SK-N-SH (cell line): ENCODE results near the gene PRR33. TPM values are rescaled to one million over a fixed set of nuclear protein-coding genes. Genes with fewer than 3 reads are reported as not detected.

Source experiments
- CTCF ChIA-PET: fragments of 300-600, 350-600 bp; formaldehyde crosslinking; extraction: SDS; loops from one replicate; lab custom pipeline; 2021; lab: Yijun Ruan, JAX
- POLR2A ChIA-PET: fragments of 350-600 bp; sonication (Branson Sonifier 250); formaldehyde crosslinking; extraction: SDS; loops from one replicate; lab custom pipeline; 2020; ENCODE audit warnings: antibody characterized with exemption, inconsistent platforms; lab: Yijun Ruan, JAX
- DNase-seq: peaks from one replicate; pipeline ENCODE4 v3.0.0; 2012
- H2AFZ ChIP-seq: fragments of 200-600 bp; sonication (generic); 2 replicates; pipeline ENCODE4 v1.8.1; 2016; ENCODE audit warnings: antibody characterized with exemption, mild to moderate bottlenecking, low read depth
- H3F3A ChIP-seq: fragments of 200-600 bp; sonication (generic); replicated peaks from 2 replicates; pipeline ENCODE3; 2016; ENCODE audit warnings: antibody characterized with exemption, mild to moderate bottlenecking; ENCODE audit not compliant: insufficient read depth
- H3K27ac ChIP-seq, 2 experiments: fragments of 200-500 bp in 1 of 2; fragments of 200-600 bp in 1 of 2; sonication (Bioruptor generic) in 1 of 2; sonication (generic), shearing (Covaris generic) in 1 of 2; 2 replicates each; pipeline versions ENCODE4 v1.5.1 to v1.6.1; 2014 to 2016; ENCODE audit warnings: low read depth in 2 of 2, inconsistent platforms in 1 of 2, low read length in 1 of 2, mild to moderate bottlenecking in 1 of 2, mixed read lengths in 1 of 2
- H3K27me3 ChIP-seq: fragments of 200-600 bp; sonication (generic), shearing (Covaris generic); 2 replicates; pipeline ENCODE4 v1.6.1; 2016; ENCODE audit warnings: mixed run types; ENCODE audit not compliant: insufficient read depth
- H3K36me3 ChIP-seq, 2 experiments: fragments of 200-500 bp in 1 of 2; fragments of 200-600 bp in 1 of 2; sonication (Bioruptor generic) in 1 of 2; sonication (generic) in 1 of 2; replicated peaks in 1 of 2; 2 replicates each; pipeline versions ENCODE3 to v1.5.1; 2014 to 2016; ENCODE audit warnings: low read length in 1 of 2, mild to moderate bottlenecking in 1 of 2; ENCODE audit not compliant: insufficient read depth in 2 of 2, control insufficient read depth in 1 of 2
- H3K4me1 ChIP-seq, 2 experiments: fragments of 200-500 bp in 1 of 2; fragments of 200-600 bp in 1 of 2; sonication (Bioruptor generic) in 1 of 2; sonication (generic), shearing (Covaris generic) in 1 of 2; 2 replicates each; pipeline versions ENCODE4 v1.5.1 to v1.6.1; 2014 to 2016; ENCODE audit warnings: low read depth in 1 of 2, low read length in 1 of 2, mixed run types in 1 of 2; ENCODE audit not compliant: insufficient read depth in 2 of 2, control insufficient read depth in 1 of 2
- H3K4me2 ChIP-seq: fragments of 200-600 bp; sonication (generic), shearing (Covaris generic); 2 replicates; pipeline ENCODE4 v1.6.1; 2017; ENCODE audit warnings: mixed run types
- H3K4me3 ChIP-seq, 2 experiments: fragments of 200-500 bp in 1 of 2; fragments of 200-600 bp in 1 of 2; sonication (Bioruptor generic) in 1 of 2; sonication (generic), shearing (Covaris generic) in 1 of 2; 2 replicates each; pipeline versions ENCODE4 v1.5.1 to v1.8.1; 2014 to 2016; ENCODE audit warnings: low read depth in 2 of 2, inconsistent platforms in 1 of 2, low read length in 1 of 2, mild to moderate bottlenecking in 1 of 2, mixed read lengths in 1 of 2, moderate library complexity in 1 of 2
- H3K79me2 ChIP-seq: fragments of 200-600 bp; sonication (generic); 2 replicates; pipeline ENCODE4 v1.8.1; 2017; ENCODE audit warnings: mild to moderate bottlenecking; ENCODE audit not compliant: insufficient read depth
- H3K9ac ChIP-seq: fragments of 200-600 bp; sonication (generic); 2 replicates; pipeline ENCODE4 v1.6.1; 2017; ENCODE audit warnings: mixed run types
- H3K9me2 ChIP-seq: fragments of 200-600 bp; sonication (generic); 2 replicates; pipeline ENCODE4 v1.6.1; 2017; ENCODE audit warnings: mixed run types
- H3K9me3 ChIP-seq: fragments of 200-600 bp; sonication (generic); 2 replicates; pipeline ENCODE4 v1.6.1; 2017; ENCODE audit warnings: mixed run types, mild to moderate bottlenecking, moderate library complexity
- H4K20me1 ChIP-seq: fragments of 200-600 bp; sonication (generic); 2 replicates; pipeline ENCODE4 v1.6.1; 2017; ENCODE audit warnings: mild to moderate bottlenecking, mixed run types; ENCODE audit not compliant: insufficient read depth
- EZH2phosphoT487 ChIP-seq: fragments of 200-600 bp; sonication (generic); IDR thresholded peaks from 2 replicates; pipeline ENCODE4 v1.6.1; 2017; ENCODE audit warnings: low read depth, mixed run types, mild to moderate bottlenecking, antibody characterized with exemption, moderate library complexity, borderline replicate concordance
- FOXM1 ChIP-seq: IDR thresholded peaks from 2 replicates; pipeline ENCODE4 v1.4.0; 2012; ENCODE audit warnings: low read depth, mild to moderate bottlenecking
- GABPA ChIP-seq: IDR thresholded peaks from 2 replicates; pipeline ENCODE4 v1.4.0; 2012; ENCODE audit warnings: low read depth, mild to moderate bottlenecking
- GATA2 ChIP-seq: sonication (generic); formaldehyde crosslinking; IDR thresholded peaks from 2 replicates; pipeline ENCODE4 v1.5.0; 2020; ENCODE audit warnings: mild to moderate bottlenecking, missing genetic modification reagents
- IRF3 ChIP-seq: fragments of 150-350 bp; IDR thresholded peaks from 2 replicates; pipeline ENCODE4 v1.6.1; 2016; ENCODE audit warnings: mild to moderate bottlenecking, low read depth, low read length
- MXI1 ChIP-seq: IDR thresholded peaks from 2 replicates; pipeline ENCODE4 v1.6.1; 2012; ENCODE audit warnings: mild to moderate bottlenecking, low read depth, low read length, improper control_type of control experiment
- NFIC ChIP-seq: IDR thresholded peaks from 2 replicates; pipeline ENCODE4 v1.4.0; 2012; ENCODE audit warnings: borderline replicate concordance
- NRF1 ChIP-seq: IDR thresholded peaks from 2 replicates; pipeline ENCODE4 v1.6.1; 2012; ENCODE audit warnings: low read depth, mild to moderate bottlenecking, low read length
- PBX3 ChIP-seq: IDR thresholded peaks from 2 replicates; pipeline ENCODE4; 2012
- POLR2AphosphoS5 ChIP-seq: IDR thresholded peaks from 2 replicates; pipeline ENCODE4 v1.6.1; 2012; ENCODE audit warnings: low read depth, low read length
- RAD21 ChIP-seq: IDR thresholded peaks from 2 replicates; pipeline ENCODE4 v1.6.1; 2012; ENCODE audit warnings: mild to moderate bottlenecking, low read length
- REST ChIP-seq: IDR thresholded peaks from 2 replicates; pipeline ENCODE4 v1.6.1; 2012; ENCODE audit warnings: mild to moderate bottlenecking, low read depth, low read length, moderate library complexity
- RFX5 ChIP-seq: IDR thresholded peaks from 2 replicates; pipeline ENCODE4 v1.6.1; 2012; ENCODE audit warnings: mild to moderate bottlenecking, improper control_type of control experiment, low read length
- TCF12 ChIP-seq: IDR thresholded peaks from 2 replicates; pipeline ENCODE4 v1.4.0; 2012
- WGBS: methylation state at CpG from one replicate; pipeline ENCODE4 v1.1.6; 2017; ENCODE audit warnings: low lambda C conversion rate; 5-methylcytosine and 5-hydroxymethylcytosine counted together
- polyA plus RNA-seq, 3 experiments: library from polyadenylated mRNA; depleted of rRNA; stranded (reverse); fragments of >200 nt; gene quantifications; 2 replicates each; pipeline ENCODE4 v1.2.3, GENCODE V29; 2012

PRR33 gene
- polyA plus RNA-seq, 1 of the 3 experiments (the other 2 are of a cell fraction), result not detected

- H3K9me2 ChIP-seq, result no peaks in the 10 kb centered on the region
- no peak overlapping the region for H2AFZ ChIP-seq
- TF ChIP-seq NRF1 (no peak), NFIC (no peak), RAD21 (no peak), TCF12 (no peak), GATA2 (CRISPR knock-in tag) (no peak), FOXM1 (no peak), POLR2AphosphoS5 (no peak), REST (no peak), EZH2phosphoT487 (no peak)
- POLR2A ChIA-PET, result no interaction called here
- no peak overlapping the region for H3K27ac ChIP-seq
- H3K4me2 ChIP-seq, result no peak overlapping the region
- H3K4me3 ChIP-seq, result no peak overlapping the region
- WGBS, result 57% methylated on average over 8 of the region's 26 CpGs
- H3K36me3 ChIP-seq, result no peaks in the 10 kb centered on the region
- no peaks in the 10 kb centered on the region for H4K20me1 ChIP-seq
- H3K79me2 ChIP-seq, result no peaks in the 10 kb centered on the region
- no peaks in the 10 kb centered on the region; a peak in 1 of 4 replicates for H3K4me1 ChIP-seq
- H3K27me3 ChIP-seq, result no peaks in the 10 kb centered on the region
- no peak for DNase-seq
- H3K9me3 ChIP-seq, result no peaks in the 10 kb centered on the region
- no peak overlapping the region for H3K9ac ChIP-seq
- CTCF ChIA-PET, result interaction anchor here (0.8 to 4.1 kb wide), 12 partner anchors 8 to 301 kb away, joined by 3 to 32 read pairs (median 6); no protein-coding TSS in a partner anchor
- H3F3A ChIP-seq, result no peaks in the 10 kb centered on the region
Measured at GRCh38 chr11:1854949-1855885, 36.5 kb downstream of the PRR33 start.

- CTCF ChIA-PET, result interaction anchor here (0.6 to 4.1 kb wide), 9 partner anchors 22 to 297 kb away, joined by 3 to 32 read pairs (median 6); no protein-coding TSS in a partner anchor
- no peaks in the 10 kb centered on the region for H3K27me3 ChIP-seq
- H3K9me3 ChIP-seq, result no peaks in the 10 kb centered on the region
- no peak overlapping the region for H3K9ac ChIP-seq
- H3K27ac ChIP-seq, result no peak overlapping the region
- no peak for DNase-seq
- no peaks in the 10 kb centered on the region for H3F3A ChIP-seq
- H3K79me2 ChIP-seq, result no peaks in the 10 kb centered on the region
- WGBS, result 70% methylated on average over 18 of the region's 27 CpGs
- no peak overlapping the region for H3K4me2 ChIP-seq
- no peak overlapping the region for H2AFZ ChIP-seq
- POLR2A ChIA-PET, result no interaction called here
- H4K20me1 ChIP-seq, result no peaks in the 10 kb centered on the region
- H3K36me3 ChIP-seq, result no peaks in the 10 kb centered on the region
- no peaks in the 10 kb centered on the region; a peak in 1 of 4 replicates for H3K4me1 ChIP-seq
- H3K9me2 ChIP-seq, result no peaks in the 10 kb centered on the region
- TF ChIP-seq GABPA (no peak), TCF12 (no peak), NFIC (no peak), GATA2 (CRISPR knock-in tag) (no peak), EZH2phosphoT487 (no peak), IRF3 (no peak), MXI1 (no peak), PBX3 (no peak), NRF1 (no peak), RFX5 (no peak), REST (no peak)
- H3K4me3 ChIP-seq, result no peak overlapping the region
Measured at GRCh38 chr11:1854132-1854948, 37.4 kb downstream of the PRR33 start.
